Effector CD8-positive, alpha-beta T cell (primary cell): Measurements from ENCODE around the gene GSDME.
"Not testable (repeated sequence)": the region's sequence is repeated elsewhere in the genome, so short reads cannot be mapped to it uniquely, and the experiment has no call there.

ENCODE experiments used
- DNase-seq: peaks from one replicate; lab custom pipeline; 2025; lab: John Stamatoyannopoulos, UW

Gene GSDME

GRCh38 chr7:24741679-24742505, 15.4 kb downstream of the GSDME start:
- no peak for DNase-seq

DNA sequence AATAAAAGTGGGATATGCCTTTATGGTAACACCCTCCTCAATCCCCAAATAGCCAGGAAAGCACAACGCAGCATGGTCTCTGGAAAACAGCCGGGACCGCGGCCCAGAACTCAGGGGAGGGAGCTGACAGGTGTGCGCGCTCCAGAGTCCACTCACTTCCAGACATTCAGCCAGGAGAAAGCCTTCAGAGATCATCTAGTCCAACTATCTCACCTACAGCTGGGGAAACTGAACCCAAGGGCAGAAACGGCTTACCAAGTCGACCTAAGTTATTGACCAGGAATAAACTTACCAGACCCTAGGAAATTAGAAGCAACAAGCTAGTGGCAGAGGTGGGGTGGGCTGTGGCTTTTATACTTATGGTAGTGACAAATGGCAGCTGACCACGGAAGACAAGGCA, 16.4 kb downstream of the GSDME start:
- no peak for DNase-seq

DNA sequence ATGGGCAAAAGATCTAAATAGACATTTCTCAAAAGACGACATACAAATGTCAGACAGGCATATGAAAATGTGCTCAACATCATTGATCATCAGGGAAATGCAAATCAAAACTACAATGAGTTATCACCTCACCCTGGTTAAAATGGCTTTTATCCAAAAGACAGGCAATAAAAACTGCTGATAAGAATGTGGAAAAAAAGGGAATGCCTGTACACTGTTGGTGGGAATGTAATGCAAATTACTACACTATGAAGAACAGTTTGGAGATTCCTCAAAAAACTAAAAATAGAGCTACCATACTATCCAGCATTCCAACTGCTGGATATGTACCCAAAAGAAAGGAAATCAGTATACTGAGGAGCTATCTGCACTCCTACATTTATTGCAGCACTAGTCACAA, 18.0 kb downstream of the GSDME start:
- no peak for DNase-seq

DNA sequence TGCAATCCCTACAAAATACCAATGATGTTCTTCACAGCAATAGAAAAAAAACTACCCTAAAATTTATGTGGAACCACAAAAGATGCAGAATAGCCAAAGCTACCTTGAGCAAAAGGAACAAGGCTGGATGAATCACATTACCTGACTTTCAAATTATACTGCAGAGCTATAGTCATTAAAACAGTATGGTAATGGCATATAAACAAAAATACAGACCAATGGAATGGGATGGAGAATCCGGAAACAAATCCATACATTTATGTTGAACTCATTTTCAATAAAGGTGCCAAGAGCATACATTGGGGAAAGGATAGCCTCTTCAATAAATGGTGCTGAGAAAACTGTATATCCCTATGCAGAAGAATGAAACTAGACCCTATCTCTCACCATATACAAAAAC, 18.7 kb downstream of the GSDME start:
- DNase-seq = no peak

DNA sequence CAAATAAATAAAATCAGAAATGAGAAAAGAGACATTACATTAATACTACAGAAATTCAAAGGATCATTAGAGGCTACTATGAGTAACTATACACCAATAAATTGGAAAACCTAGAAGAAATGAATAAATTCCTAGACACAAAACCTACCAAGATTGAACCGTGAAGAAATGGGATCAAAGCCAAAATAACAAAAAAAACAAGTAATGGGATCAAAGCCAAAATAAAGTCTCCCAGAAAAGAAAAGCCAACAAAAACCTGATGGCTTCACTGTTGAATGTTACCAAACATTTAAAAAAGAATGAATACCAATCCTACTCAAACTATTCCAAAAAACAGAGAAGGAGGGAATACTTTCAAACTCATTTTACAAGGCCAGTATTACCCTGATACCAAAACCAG, 20.0 kb downstream of the GSDME start:
- no peak for DNase-seq

GRCh38 chr7:24735594-24735993, 21.7 kb downstream of the GSDME start:
- not testable (repeated sequence) for DNase-seq

DNA sequence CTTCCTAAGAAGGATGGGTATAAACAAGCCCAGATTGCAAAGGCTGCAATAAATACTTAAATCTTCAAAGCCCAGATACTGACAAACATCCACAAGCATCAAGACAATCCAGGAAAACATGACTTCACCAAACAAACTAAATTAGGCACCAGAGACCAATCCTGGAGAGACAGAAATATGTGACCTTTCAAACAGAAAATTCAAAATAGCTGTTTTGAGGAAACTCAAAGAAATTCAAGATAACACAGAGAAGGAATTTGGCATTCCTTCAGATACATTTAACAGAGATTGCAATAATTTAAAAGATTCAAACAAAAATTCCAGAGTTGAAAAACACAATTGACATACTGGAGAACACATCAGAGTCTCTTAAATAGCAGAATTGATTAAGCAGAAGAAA, 23.0 kb downstream of the GSDME start:
- DNase-seq = no peak

DNA sequence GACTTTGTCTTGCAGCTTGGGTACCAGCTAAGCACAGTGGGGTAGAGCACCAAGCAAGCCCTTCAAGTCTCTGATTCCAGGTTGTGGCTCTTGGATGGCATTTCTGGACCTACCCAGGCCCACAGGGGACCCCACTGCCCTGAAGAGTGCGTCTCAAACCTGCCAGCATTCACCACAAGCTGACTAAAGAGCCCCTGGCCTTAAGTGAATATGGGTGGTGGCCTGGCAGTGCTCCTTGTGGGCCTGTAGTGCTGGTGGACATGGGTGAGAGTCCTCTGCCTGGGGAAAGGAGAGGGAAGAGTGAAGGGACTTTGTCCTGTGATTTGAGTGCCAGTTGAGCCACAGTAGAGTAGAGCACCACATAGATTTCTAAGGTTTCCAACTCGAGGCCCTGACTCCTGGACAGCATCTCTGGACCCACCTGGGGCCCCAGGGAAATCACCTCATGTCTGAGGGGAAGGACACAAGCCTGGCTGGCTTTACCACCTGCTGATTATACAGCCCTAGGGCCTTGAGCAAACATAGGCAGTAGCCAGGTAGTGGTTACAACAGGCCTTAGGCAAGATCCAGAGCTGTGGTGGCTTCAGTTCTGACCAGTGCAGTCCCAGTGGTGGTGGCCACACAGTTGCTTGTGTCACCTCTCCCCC, 23.7 kb downstream of the GSDME start:
- no peak for DNase-seq

DNA sequence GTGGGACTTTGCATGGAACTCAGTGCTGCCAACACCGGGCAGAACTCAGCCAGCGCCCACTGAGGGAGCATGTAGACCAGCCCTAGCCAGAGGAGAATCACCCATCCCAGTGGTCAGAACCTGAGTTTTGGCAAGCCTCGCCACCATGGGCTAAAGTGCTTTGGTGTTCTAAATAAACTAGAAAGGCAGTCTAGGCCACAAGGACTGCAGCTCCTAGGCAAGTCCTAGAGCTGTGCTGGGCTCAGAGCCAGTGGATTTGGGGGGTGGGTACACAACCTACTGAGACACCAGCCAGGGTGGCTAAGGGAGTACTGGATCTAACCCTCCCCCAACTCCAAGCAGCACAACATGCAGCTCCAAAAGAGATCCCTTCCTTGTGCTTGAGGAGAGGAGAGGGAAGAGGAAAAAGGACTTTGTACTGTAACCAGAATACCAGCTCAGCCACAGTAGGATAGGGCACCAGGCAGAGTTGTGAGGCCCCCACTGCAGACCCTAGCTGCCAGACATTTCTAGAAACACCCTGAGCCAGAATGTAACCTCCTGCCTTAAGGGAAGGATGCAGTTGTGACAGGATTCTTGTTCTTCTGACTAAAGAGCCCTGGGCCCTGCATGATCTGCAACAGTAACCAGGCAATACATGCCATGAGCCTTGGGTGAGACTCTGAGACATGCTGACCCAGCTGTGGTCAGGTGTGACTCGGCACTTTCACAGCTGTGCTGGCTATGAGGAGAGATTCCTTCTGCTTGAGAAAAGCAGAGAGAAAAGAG, 24.4 kb downstream of the GSDME start:
- no peak for DNase-seq

GRCh38 chr7:24731313-24731712, 26.0 kb downstream of the GSDME start:
- DNase-seq = no peak

GRCh38 chr7:24730018-24730369, 27.3 kb downstream of the GSDME start:
- DNase-seq = no peak

DNA sequence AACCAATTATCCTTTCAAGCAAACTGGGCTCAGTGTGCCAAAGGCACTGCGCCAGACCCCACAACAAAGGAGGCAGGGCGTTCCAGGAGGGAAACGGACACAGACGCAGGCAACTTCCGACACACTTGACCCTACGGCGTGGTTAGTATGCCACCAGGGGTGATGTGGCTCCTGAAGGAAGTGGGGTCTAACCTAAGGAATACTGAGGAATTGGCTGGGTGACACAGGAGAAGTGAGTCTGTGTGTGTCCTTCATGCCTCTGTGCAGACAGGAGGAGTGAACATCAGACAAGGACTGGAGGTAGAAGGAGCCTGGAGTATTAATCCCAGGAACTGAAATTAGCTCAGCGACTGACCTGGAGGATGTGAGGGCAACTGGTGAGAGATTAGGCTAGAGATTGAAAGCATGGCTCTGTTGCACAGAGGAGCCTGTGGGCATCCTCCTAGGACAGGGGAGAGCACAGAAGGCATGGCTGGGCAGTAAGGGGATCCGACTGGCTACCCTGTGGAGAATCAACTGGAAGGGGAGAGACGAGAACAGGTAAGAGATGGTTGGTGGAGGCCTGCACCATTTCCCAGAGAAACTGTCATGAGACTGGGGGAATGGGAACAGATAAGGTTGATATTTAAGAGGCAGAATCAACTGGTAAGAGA, 27.8 kb downstream of the GSDME start:
- no peak for DNase-seq

GRCh38 chr7:24728503-24729364, 28.5 kb downstream of the GSDME start:
- DNase-seq = no peak

- DNase-seq = no peak
Observed at GRCh38 chr7:24728121-24728500, 29.2 kb downstream of the GSDME start.

GRCh38 chr7:24727154-24728120, 29.8 kb downstream of the GSDME start:
- no peak for DNase-seq

- DNase-seq = no peak
Observed at GRCh38 chr7:24725554-24726241, 31.6 kb downstream of the GSDME start.

- no peak for DNase-seq
Observed at GRCh38 chr7:24724451-24725190, 32.6 kb downstream of the GSDME start.

- no peak for DNase-seq
Observed at GRCh38 chr7:24723178-24723530, 34.1 kb downstream of the GSDME start.
